ENCODE measurements around the gene IRF4. TPM values are rescaled to one million over a fixed set of nuclear protein-coding genes. Genes with fewer than 3 reads are reported as not detected.
A peak's percentile ranks its signal among the peaks of the same experiment; 100 is the strongest.

The IRF4 gene
- total RNA-seq, 1 donor from 2014 or later: 0.11 TPM

GRCh38 chr6:456887-457286, 65.3 kb downstream of the IRF4 start:
- H3K79me2 ChIP-seq (ENCODE audit: low read depth): no peaks in the 10 kb centered on the region
- no peak overlapping the region for H3K4me3 Mint-ChIP-seq

More at GRCh38 chr6:456887-457286, 65.3 kb downstream of the IRF4 start:
- H2AFZ ChIP-seq (replicated peaks): peak overlapping the region; percentile 50
- H3K27ac Mint-ChIP-seq: no peak overlapping the region
- no peak overlapping the region for H3K4me2 ChIP-seq
- H3K4me1 ChIP-seq: no peaks in the 10 kb centered on the region
- H3K36me3 ChIP-seq: no peaks in the 10 kb centered on the region
- DNase-seq (ENCODE audit: low spot score): no peak
- no peak overlapping the region for H3K27ac ChIP-seq
- H3K9me3 ChIP-seq (ENCODE audit: low read depth): no peaks in the 10 kb centered on the region
- H3K27me3 ChIP-seq: no peaks in the 10 kb centered on the region
- H3K4me3 ChIP-seq: no peak overlapping the region
- H3K9ac ChIP-seq: no peak overlapping the region
- H3K27me3 Mint-ChIP-seq (ENCODE audit: insufficient read depth, low read depth): peaks cover 3% of the 10 kb centered on the region
- H3F3A ChIP-seq (ENCODE audit: low read depth): no peaks in the 10 kb centered on the region
- no peaks in the 10 kb centered on the region for H3K36me3 Mint-ChIP-seq
- peaks cover 5% of the 10 kb centered on the region for H3K9me3 Mint-ChIP-seq
- no peak for TF ChIP-seq EZH2 (IDR thresholded peaks at IDR 0.05)
- TF ChIP-seq EZH2phosphoT487 (IDR thresholded peaks at IDR 0.05): no peak
- no peak for TF ChIP-seq CTCF (IDR thresholded peaks at IDR 0.05)
- H3K4me1 Mint-ChIP-seq: no peaks in the 10 kb centered on the region
- H4K20me1 ChIP-seq (ENCODE audit: low read depth): no peaks in the 10 kb centered on the region

Other genes starting within 250 kb of the IRF4 start
- gene DUSP22, start 99.3 kb upstream of the IRF4 start, total RNA-seq (ENCODE audit: low replicate concordance): 40.0 and 51.3 TPM in 2 replicates